ENCODE measurements around the gene NPTX2.

Gene NPTX2

DNA sequence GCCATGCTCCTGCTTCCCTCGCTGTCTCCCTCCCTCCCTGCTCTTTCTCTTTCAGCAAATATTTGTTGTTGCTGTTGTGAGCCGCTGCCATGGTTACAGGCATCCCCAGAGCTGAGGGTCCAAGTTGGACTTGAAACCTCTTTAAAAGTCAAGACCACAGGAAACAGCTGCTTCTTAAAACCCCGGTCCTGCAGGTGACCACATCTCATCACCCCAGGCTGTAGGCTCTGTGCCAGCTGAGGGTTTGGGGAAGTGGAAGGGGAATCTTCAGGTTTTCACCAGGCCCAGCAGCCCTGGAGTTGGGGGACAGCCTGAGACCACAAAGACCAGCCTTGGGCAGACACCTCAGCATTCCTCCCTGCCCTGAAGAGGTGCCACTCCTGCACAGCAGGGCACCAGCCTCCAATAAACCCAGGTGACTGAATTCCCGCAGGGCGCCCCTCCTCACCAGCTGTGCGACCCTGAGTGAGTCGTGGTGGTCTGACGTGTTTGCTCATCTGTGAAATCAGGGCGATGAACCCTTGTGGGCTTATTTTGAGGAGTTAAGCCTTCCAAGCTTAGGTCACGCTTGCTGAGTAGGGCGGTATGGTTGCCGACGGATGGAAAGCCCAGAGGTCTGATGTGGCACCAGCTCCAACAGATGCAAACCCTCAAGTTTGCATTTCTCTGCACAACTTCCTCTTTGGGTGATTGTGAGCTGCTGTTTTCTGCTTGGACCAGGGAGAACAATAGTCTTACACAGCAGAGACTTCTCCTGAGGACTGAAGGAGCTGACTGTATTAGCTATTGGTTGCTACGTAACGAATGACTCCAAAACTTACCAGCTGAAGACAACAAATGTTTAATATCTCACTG, 24.8 kb downstream of the NPTX2 start:
- no peak for TF ChIP-seq CTCF (conservative IDR thresholded peaks at IDR 0.05; ENCODE audit: low read depth, low read length)
- no peak overlapping the region for H3K4me3 ChIP-seq (ENCODE audit: low read length)
- no peak for DNase-seq (ENCODE audit: low read depth)

- DNase-seq (ENCODE audit: low read depth), result no peak
- no peak overlapping the region for H3K4me3 ChIP-seq (ENCODE audit: low read length)
- no peak for TF ChIP-seq CTCF (conservative IDR thresholded peaks at IDR 0.05; ENCODE audit: low read depth, low read length)
Measured at GRCh38 chr7:98643236-98643985, 26.3 kb downstream of the NPTX2 start.

- no peak for DNase-seq (ENCODE audit: low read depth)
- no peak overlapping the region for H3K4me3 ChIP-seq (ENCODE audit: low read length)
- TF ChIP-seq CTCF (conservative IDR thresholded peaks at IDR 0.05; ENCODE audit: low read depth, low read length), result no peak
Measured at GRCh38 chr7:98646465-98646864, 29.4 kb downstream of the NPTX2 start.

- TF ChIP-seq CTCF (conservative IDR thresholded peaks at IDR 0.05; ENCODE audit: low read depth, low read length), result no peak
- no peak for DNase-seq (ENCODE audit: low read depth)
- no peak overlapping the region for H3K4me3 ChIP-seq (ENCODE audit: low read length)
Measured at GRCh38 chr7:98647326-98647725, 30.2 kb downstream of the NPTX2 start.

GRCh38 chr7:98651760-98652159, 34.7 kb downstream of the NPTX2 start:
- no peak overlapping the region for H3K4me3 ChIP-seq (ENCODE audit: low read length)

GRCh38 chr7:98653601-98654310, 36.7 kb downstream of the NPTX2 start:
- H3K4me3 ChIP-seq (ENCODE audit: low read length), result no peak overlapping the region
- no peak for DNase-seq (ENCODE audit: low read depth)
- no peak for TF ChIP-seq CTCF (conservative IDR thresholded peaks at IDR 0.05; ENCODE audit: low read depth, low read length)

More at GRCh38 chr7:98651760-98652159, 34.7 kb downstream of the NPTX2 start:
- DNase-seq (ENCODE audit: low read depth), result no peak
- no peak for TF ChIP-seq CTCF (conservative IDR thresholded peaks at IDR 0.05; ENCODE audit: low read depth, low read length)
